SU-DHL-6 (cell line): Measurements from ENCODE around the gene WDR44.

Experiments used
- H2AFZ ChIP-seq: fragments of 200-600 bp; sonication (generic); 2 replicates; pipeline ENCODE4 v1.6.1; 2014; ENCODE audit warnings: low read depth, mild to moderate bottlenecking, moderate library complexity, mixed read lengths, antibody characterized with exemption, low read length; ENCODE audit not compliant: severe bottlenecking
- H3F3A ChIP-seq: fragments of 200-600 bp; shearing (Covaris generic); 2 replicates; pipeline ENCODE4 v1.6.0; 2016; ENCODE audit warnings: antibody characterized with exemption, mild to moderate bottlenecking; ENCODE audit not compliant: insufficient read depth
- H3K27ac ChIP-seq: fragments of 200-600 bp; sonication (generic); 2 replicates; pipeline ENCODE4 v1.5.1; 2016; ENCODE audit warnings: low read depth, mild to moderate bottlenecking, low read length, moderate library complexity, mixed read lengths
- H3K27me3 ChIP-seq: fragments of 200-600 bp; sonication (generic), shearing (Covaris generic); 2 replicates; pipeline ENCODE4 v1.6.0; 2014; ENCODE audit warnings: mild to moderate bottlenecking, low read length
- H3K36me3 ChIP-seq: fragments of 200-600 bp; sonication (generic); 2 replicates; pipeline ENCODE4 v1.6.1; 2014; ENCODE audit warnings: mild to moderate bottlenecking, low read length, mixed read lengths
- H3K4me2 ChIP-seq: fragments of 300-600, 200-600 bp; shearing (Covaris generic), sonication (generic); 2 replicates; pipeline ENCODE4 v1.6.0; 2014; ENCODE audit warnings: low read length, low read depth, mild to moderate bottlenecking; ENCODE audit not compliant: poor library complexity, severe bottlenecking
- H3K4me3 ChIP-seq: fragments of 200-600 bp; sonication (generic); 2 replicates; pipeline ENCODE4 v1.5.1; 2014; ENCODE audit warnings: antibody characterized with exemption, low read length, mild to moderate bottlenecking, mixed read lengths; ENCODE audit not compliant: insufficient read depth, poor library complexity, severe bottlenecking
- H3K79me2 ChIP-seq: fragments of 200-600 bp; sonication (generic); 2 replicates; pipeline ENCODE4 v1.6.1; 2014; ENCODE audit warnings: mild to moderate bottlenecking, low read length, moderate library complexity; ENCODE audit not compliant: insufficient read depth
- H3K9ac ChIP-seq: fragments of 200-600 bp; sonication (generic); 2 replicates; pipeline ENCODE4 v1.7.0; 2014; ENCODE audit warnings: mild to moderate bottlenecking, low read length
- H3K9me2 ChIP-seq: fragments of 200-600 bp; sonication (generic); replicated peaks from 2 replicates; pipeline ENCODE4 v1.6.1; 2014; ENCODE audit warnings: low read length; ENCODE audit not compliant: insufficient read depth
- H3K9me3 ChIP-seq: fragments of 200-600 bp; sonication (generic); 2 replicates; pipeline ENCODE4 v1.6.1; 2014; ENCODE audit warnings: low read length, mixed read lengths; ENCODE audit not compliant: insufficient read depth
- H4K20me1 ChIP-seq: fragments of 200-600 bp; sonication (generic); 2 replicates; pipeline ENCODE4 v1.6.1; 2014; ENCODE audit warnings: low read depth, mild to moderate bottlenecking, antibody characterized with exemption, low read length, moderate library complexity, mixed read lengths
- EZH2phosphoT487 ChIP-seq: fragments of 200-600 bp; sonication (generic), shearing (Covaris generic); conservative IDR thresholded peaks from 2 replicates; pipeline ENCODE4 v1.6.1; 2018; ENCODE audit warnings: mild to moderate bottlenecking, antibody characterized with exemption, low read length, moderate library complexity, mixed read lengths
- TF ChIP-seq, protein P1 (sequence below): fragments of 200-600 bp; sonication (generic); IDR thresholded peaks from one replicate; pipeline ENCODE4 v1.5.1; 2017; ENCODE audit warnings: antibody characterized with exemption, mild to moderate bottlenecking, low read length, moderate library complexity; ENCODE audit not compliant: insufficient read depth, poor library complexity, severe bottlenecking

The WDR44 gene

DNA sequence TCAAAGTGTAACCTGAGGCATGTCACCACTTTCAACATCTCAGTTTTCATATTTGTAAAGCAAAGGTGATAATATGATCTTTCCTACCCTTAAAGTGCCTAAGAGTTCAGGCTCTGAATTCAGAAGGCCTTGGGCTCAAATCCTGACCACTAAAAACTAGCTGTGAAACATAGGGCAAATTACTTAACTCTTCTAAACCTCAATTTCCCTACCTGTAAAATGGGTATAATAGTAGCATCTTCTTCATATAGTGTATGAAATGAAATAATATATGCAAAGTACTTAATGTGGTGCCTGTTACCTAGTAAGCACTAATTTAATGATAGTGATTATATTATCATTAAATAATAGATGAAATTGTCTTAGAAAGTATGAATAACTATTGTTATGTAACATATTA, 7.0 kb upstream of the WDR44 start:
- no peaks in the 10 kb centered on the region for H3K79me2 ChIP-seq
- no peak for TF ChIP-seq EZH2phosphoT487
- TF ChIP-seq, protein P1, sequence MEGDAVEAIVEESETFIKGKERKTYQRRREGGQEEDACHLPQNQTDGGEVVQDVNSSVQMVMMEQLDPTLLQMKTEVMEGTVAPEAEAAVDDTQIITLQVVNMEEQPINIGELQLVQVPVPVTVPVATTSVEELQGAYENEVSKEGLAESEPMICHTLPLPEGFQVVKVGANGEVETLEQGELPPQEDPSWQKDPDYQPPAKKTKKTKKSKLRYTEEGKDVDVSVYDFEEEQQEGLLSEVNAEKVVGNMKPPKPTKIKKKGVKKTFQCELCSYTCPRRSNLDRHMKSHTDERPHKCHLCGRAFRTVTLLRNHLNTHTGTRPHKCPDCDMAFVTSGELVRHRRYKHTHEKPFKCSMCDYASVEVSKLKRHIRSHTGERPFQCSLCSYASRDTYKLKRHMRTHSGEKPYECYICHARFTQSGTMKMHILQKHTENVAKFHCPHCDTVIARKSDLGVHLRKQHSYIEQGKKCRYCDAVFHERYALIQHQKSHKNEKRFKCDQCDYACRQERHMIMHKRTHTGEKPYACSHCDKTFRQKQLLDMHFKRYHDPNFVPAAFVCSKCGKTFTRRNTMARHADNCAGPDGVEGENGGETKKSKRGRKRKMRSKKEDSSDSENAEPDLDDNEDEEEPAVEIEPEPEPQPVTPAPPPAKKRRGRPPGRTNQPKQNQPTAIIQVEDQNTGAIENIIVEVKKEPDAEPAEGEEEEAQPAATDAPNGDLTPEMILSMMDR, result no peak

DNA sequence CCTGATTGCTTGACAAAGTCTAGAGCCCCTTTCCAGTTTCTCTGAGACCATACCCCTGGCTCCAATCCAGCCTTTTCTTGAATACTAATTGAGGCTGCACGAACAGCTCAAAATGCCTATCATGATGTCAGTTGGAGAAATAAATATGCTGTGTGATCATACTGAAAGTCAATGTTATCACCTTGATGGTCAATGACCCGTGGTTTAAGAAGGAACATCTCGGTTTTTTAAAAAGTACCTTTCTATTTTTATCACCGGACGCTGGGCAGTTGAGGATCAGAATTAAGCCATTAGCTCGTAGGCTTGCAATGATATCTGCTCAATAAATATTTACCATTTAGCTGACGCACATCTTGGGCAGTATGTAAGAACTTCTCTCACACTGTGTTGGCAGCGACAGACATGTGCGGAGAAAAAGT, 852 bp upstream of the WDR44 start:
- no peaks in the 10 kb centered on the region for H3K9me2 ChIP-seq
- H4K20me1 ChIP-seq, result no peaks in the 10 kb centered on the region
- peak overlapping the region; percentile 90 for H3K9ac ChIP-seq
- no peak for TF ChIP-seq EZH2phosphoT487
- TF ChIP-seq, protein P1, result no peak
- no peaks in the 10 kb centered on the region for H3K36me3 ChIP-seq
- no peaks in the 10 kb centered on the region for H3K9me3 ChIP-seq
- peak overlapping the region; percentile 32; the same call in 1 of the 2 replicates for H3K27ac ChIP-seq
- H3K27me3 ChIP-seq, result no peaks in the 10 kb centered on the region
- peak overlapping the region; percentile 68 for H3K4me3 ChIP-seq
- H3K79me2 ChIP-seq, result peaks cover 18% of the 10 kb centered on the region
- H3F3A ChIP-seq, result no peaks in the 10 kb centered on the region
- peak overlapping the region; percentile 85 for H3K4me2 ChIP-seq
- peak overlapping the region; percentile 76 for H2AFZ ChIP-seq

More for the DNA sequence above, 7.0 kb upstream of the WDR44 start:
- Histone ChIP-seq H3F3A (no peaks in the 10 kb centered on the region), H2AFZ (no peak overlapping the region), H3K9me2 (no peaks in the 10 kb centered on the region), H3K9ac (no peak overlapping the region), H3K4me3 (no peak overlapping the region), H3K4me2 (no peak overlapping the region), H3K36me3 (no peaks in the 10 kb centered on the region), H3K27me3 (no peaks in the 10 kb centered on the region), H4K20me1 (no peaks in the 10 kb centered on the region), H3K27ac (no peak overlapping the region), H3K9me3 (no peaks in the 10 kb centered on the region)

DNA sequence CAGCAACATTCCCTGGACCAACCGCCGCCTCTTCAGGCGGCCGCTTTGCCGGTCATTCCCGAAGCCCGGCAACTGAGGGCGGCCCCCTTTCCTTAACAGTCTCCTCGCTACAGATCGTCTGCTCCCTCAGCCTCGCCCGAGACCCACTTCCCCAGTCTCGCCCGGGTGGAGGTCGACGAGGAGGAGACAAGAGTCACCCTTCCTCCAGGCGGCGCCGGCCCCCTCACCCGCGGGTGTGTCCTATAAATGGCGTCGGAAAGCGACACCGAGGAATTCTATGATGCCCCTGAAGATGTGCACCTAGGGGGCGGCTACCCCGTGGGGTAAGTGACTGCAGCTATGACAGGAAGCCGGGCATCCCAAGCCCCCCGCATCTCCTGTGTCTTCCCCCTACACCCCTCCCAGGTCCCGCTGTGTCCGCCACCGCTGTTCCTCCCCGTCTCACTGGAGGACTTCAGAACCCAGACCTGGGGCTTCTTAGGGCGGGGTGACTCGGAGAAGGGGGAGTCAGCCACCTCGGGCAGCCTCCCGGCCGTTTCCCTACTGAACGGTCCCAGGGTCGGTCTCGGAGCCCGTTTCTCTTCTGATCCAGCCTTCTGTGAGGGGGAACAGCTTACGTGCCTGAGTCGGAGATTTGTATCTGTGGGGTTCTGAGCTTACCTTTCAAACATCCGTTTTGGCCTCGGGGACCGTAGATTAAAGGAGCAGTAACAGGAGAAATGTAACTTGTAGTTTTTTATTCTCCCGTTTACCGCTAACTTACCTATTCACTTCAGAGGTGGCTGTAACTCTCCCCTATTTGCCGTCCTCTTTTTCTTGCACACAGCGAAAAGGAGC, 570 bp downstream of the WDR44 start:
- Histone ChIP-seq H3F3A (no peaks in the 10 kb centered on the region), H3K4me3 (peak overlapping the region; percentile 92), H3K79me2 (peaks cover 23% of the 10 kb centered on the region), H3K36me3 (no peaks in the 10 kb centered on the region), H4K20me1 (no peaks in the 10 kb centered on the region), H3K27me3 (no peaks in the 10 kb centered on the region), H3K9me3 (no peaks in the 10 kb centered on the region), H3K4me2 (peak overlapping the region; percentile 81), H3K9me2 (no peaks in the 10 kb centered on the region), H3K27ac (peak overlapping the region; percentile 48), H3K9ac (peak overlapping the region; percentile 90), H2AFZ (peak overlapping the region; percentile 93)
- TF ChIP-seq EZH2phosphoT487, result no peak
- TF ChIP-seq, protein P1, result no peak
